Hepatocyte (in vitro differentiated cells): ENCODE measurements around the gene CBX6. TPM values are rescaled to one million over a fixed set of nuclear protein-coding genes. Genes with fewer than 3 reads are reported as not detected.
A peak's percentile ranks its signal among the peaks of the same experiment; 100 is the strongest.

ENCODE experiments used
- DNase-seq: peaks from one replicate; pipeline ENCODE4 v3.0.0-alpha.2; 2016; ENCODE audit warnings: low spot score
- H2AFZ ChIP-seq: fragments of 200-600 bp; sonication (generic); 2 replicates; pipeline ENCODE4 v1.6.0; 2016; ENCODE audit warnings: antibody characterized with exemption, mild to moderate bottlenecking
- H3K27ac ChIP-seq: fragments of 200-600 bp; sonication (generic); 2 replicates; pipeline ENCODE4 v1.5.1; 2016; ENCODE audit warnings: mild to moderate bottlenecking
- H3K27me3 ChIP-seq: fragments of 200-600 bp; sonication (generic); 2 replicates; pipeline ENCODE4 v1.6.1; 2016
- H3K36me3 ChIP-seq: fragments of 200-600 bp; sonication (generic); replicated peaks from 2 replicates; pipeline ENCODE4 v1.5.1; 2016; ENCODE audit warnings: low read depth; ENCODE audit not compliant: insufficient read depth
- H3K4me1 ChIP-seq: fragments of 200-600 bp; sonication (generic); 2 replicates; pipeline ENCODE4 v1.5.1; 2016; ENCODE audit warnings: mild to moderate bottlenecking, moderate library complexity; ENCODE audit not compliant: insufficient read depth
- H3K4me2 ChIP-seq: fragments of 200-600 bp; sonication (generic); 2 replicates; pipeline ENCODE4 v1.6.0; 2016
- H3K4me3 ChIP-seq: fragments of 200-600 bp; sonication (generic); 2 replicates; pipeline ENCODE4 v1.5.1; 2016; ENCODE audit warnings: mild to moderate bottlenecking
- H3K79me2 ChIP-seq: fragments of 200-600 bp; sonication (generic); 2 replicates; pipeline ENCODE4 v1.6.0; 2017; ENCODE audit warnings: mild to moderate bottlenecking
- H3K9me2 ChIP-seq: fragments of 200-600 bp; sonication (generic); replicated peaks from 2 replicates; pipeline ENCODE4 v1.6.0; 2017; ENCODE audit warnings: mild to moderate bottlenecking; ENCODE audit not compliant: insufficient read depth
- H3K9me3 ChIP-seq: fragments of 200-600 bp; sonication (generic); 2 replicates; pipeline ENCODE4 v1.5.1; 2016; ENCODE audit warnings: low read depth, mild to moderate bottlenecking
- H4K20me1 ChIP-seq: fragments of 200-600 bp; sonication (generic); 2 replicates; pipeline ENCODE4 v1.6.0; 2016; ENCODE audit warnings: mild to moderate bottlenecking; ENCODE audit not compliant: insufficient read depth, poor library complexity, severe bottlenecking
- EZH2 ChIP-seq: fragments of 200-600 bp; sonication (generic); IDR thresholded peaks from 2 replicates; pipeline ENCODE4 v1.6.1; 2016; ENCODE audit warnings: antibody characterized with exemption, mild to moderate bottlenecking, borderline replicate concordance
- EZH2phosphoT487 ChIP-seq: fragments of 200-600 bp; sonication (generic); IDR thresholded peaks from one replicate; pipeline ENCODE4 v1.6.1; 2018; ENCODE audit warnings: antibody characterized with exemption, mild to moderate bottlenecking, low read depth, moderate library complexity; ENCODE audit not compliant: unreplicated experiment, severe bottlenecking
- WGBS: methylation state at CpG from one replicate; pipeline ENCODE4 v1.1.6; 2016; ENCODE audit warnings: low lambda C conversion rate; ENCODE audit errors: missing lambda C conversion rate; 5-methylcytosine and 5-hydroxymethylcytosine counted together
- polyA plus RNA-seq: library from polyadenylated mRNA; unstranded; fragments of >200 nt; fragmentation: Nextera tagmentation; extraction: Ambion mirVana; gene quantifications from 2 replicates; pipeline ENCODE4 v1.2.1, GENCODE V29; 2016
- total RNA-seq: library from RNA; depleted of rRNA; stranded (reverse); fragments of >200 nt; gene quantifications from 2 replicates; pipeline ENCODE4 v1.2.3, GENCODE V29; 2014
- TF ChIP-seq, protein P1 (sequence below): fragments of 200-600 bp; sonication (generic); IDR thresholded peaks from 2 replicates; pipeline ENCODE4 v1.5.1; 2016; ENCODE audit warnings: antibody characterized with exemption, mild to moderate bottlenecking; ENCODE audit not compliant: poor library complexity

The CBX6 gene
- total and polyA plus RNA-seq, 2 experiments from 2014 or later: 42.9 to 45.4 TPM

DNA sequence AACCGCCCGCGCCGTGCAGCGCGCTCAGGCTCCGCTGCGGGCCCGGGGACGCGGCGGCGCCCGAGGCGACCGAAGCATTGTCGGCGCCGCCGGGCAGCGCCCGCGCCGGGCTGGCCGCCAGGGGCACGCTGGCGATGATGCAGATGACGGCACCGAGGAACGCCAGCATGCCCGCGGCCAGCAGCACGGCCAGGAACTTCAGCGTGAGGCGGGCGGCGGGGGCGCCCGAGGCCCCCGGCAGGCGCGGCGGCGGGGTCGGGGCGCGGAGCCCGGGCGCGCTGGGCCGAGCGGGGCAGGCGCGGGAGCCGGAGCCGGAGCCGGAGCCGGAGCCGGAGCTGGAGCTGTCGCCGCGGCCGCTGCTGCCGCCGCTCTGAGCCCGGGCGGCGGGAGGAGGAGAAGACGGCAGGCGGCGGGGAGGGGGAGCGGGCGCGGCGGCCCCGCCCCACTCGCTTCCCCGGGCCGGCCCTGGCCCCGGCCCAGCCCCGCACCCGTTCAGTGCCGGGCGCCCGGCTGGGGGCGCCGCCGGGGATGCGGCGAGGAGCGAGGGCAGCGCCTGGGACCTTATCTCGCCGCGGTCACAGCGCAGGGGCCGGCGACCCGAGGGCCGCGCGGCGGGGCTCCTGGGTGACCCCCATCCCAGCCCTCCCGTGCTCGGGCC lies 28.2 kb downstream of the CBX6 start, which contains the start of gene NPTXR:
TSS of gene NPTXR (minus strand) at position 372 of the 658 bp plus-strand sequence.
- peak within 1 kb of the TSS; percentile 63 for H2AFZ ChIP-seq
- DNase-seq: peak; percentile 81

DNA sequence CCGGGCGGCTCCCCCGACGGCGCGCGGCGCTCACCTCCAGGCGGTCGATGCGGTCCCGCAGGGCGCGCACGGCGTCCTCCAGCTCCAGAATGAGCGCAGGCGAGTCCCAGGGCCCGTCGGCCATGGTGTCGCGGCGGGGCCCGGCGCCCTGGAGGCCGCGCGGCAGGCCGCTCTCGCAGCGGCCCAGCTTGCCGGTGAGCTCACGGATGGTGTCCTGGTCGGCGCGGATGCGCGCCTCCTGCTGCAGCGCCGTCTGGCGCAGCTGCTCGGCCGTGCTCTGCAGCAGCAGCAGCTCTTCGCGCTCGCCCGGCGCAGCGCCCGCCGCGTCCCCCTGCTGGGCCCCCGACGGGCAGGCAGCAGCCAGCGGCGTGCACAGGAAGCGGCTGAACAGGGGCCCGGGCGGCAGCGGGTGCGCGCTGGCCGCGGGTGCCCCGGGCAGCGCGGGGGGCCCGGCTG lies 28.8 kb downstream of the CBX6 start:
- Histone ChIP-seq H3K79me2 (peaks cover 4% of the 10 kb centered on the region), H2AFZ (peak overlapping the region; percentile 63), H4K20me1 (peaks cover 5% of the 10 kb centered on the region), H3K27me3 (peaks cover 21% of the 10 kb centered on the region), H3K4me2 (peak overlapping the region; percentile 88), H3K4me3 (peak overlapping the region; percentile 90), H3K9me2 (no peaks in the 10 kb centered on the region), H3K36me3 (no peaks in the 10 kb centered on the region), H3K27ac (peak overlapping the region; percentile 27), H3K9me3 (no peaks in the 10 kb centered on the region), H3K4me1 (peaks cover 11% of the 10 kb centered on the region)
- no peak for TF ChIP-seq EZH2
- TF ChIP-seq, protein P1, sequence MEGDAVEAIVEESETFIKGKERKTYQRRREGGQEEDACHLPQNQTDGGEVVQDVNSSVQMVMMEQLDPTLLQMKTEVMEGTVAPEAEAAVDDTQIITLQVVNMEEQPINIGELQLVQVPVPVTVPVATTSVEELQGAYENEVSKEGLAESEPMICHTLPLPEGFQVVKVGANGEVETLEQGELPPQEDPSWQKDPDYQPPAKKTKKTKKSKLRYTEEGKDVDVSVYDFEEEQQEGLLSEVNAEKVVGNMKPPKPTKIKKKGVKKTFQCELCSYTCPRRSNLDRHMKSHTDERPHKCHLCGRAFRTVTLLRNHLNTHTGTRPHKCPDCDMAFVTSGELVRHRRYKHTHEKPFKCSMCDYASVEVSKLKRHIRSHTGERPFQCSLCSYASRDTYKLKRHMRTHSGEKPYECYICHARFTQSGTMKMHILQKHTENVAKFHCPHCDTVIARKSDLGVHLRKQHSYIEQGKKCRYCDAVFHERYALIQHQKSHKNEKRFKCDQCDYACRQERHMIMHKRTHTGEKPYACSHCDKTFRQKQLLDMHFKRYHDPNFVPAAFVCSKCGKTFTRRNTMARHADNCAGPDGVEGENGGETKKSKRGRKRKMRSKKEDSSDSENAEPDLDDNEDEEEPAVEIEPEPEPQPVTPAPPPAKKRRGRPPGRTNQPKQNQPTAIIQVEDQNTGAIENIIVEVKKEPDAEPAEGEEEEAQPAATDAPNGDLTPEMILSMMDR: peak; percentile 33
- DNase-seq: peak; percentile 92
- WGBS: under 1% methylated on average over 53 of the region's 68 CpGs

More for the DNA sequence above, 28.2 kb downstream of the CBX6 start, which contains the start of gene NPTXR:
- 0% methylated on average over 15 of the region's 105 CpGs for WGBS
- Histone ChIP-seq H3K4me1 (peaks cover 11% of the 10 kb centered on the region), H4K20me1 (peaks cover 5% of the 10 kb centered on the region), H3K79me2 (peaks cover 4% of the 10 kb centered on the region), H3K27ac (peak within 1 kb of the TSS; percentile 33), H3K4me2 (peak within 1 kb of the TSS; percentile 93), H3K9me2 (no peaks in the 10 kb centered on the region), H3K36me3 (no peaks in the 10 kb centered on the region), H3K27me3 (peaks cover 21% of the 10 kb centered on the region), H3K4me3 (peak within 1 kb of the TSS; percentile 90), H3K9me3 (no peaks in the 10 kb centered on the region)
- TF ChIP-seq, protein P1: no peak
- TF ChIP-seq EZH2phosphoT487 (no peak), EZH2 (no peak)

DNA sequence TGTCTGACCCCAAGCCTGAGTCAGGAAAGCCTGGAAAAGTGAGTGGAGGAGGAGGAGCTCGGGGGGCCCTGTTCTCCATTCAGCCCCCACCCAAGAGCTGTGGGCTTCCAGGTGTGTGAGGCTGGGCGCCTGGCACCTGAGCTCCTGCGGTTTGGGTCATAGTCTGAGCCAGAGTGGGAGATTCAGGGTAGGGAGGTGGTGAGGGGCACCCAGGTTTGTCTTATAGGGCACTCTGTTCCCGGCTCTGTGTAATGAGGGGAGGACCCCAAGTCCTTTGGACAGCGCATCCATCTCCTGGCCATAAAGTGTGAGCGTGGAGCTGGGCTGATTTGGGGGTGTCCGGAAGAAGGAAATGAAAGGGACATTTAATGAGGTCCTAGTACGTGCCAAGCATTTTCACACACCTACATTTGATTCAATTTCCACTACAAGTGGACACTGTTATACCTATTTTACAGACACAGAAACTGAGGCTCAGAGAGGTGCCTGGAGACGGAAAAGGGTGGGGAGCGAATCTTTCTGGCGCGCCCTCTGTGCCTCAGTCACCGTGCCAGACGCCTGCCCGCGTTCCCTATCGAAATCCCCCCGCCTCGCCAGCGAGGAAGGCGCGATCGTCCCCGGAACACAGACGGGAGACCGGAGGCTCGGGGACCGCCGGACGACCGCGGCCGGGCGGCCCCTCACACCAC lies 29.4 kb downstream of the CBX6 start:
- Histone ChIP-seq H3K27me3 (peaks cover 21% of the 10 kb centered on the region), H2AFZ (peak overlapping the region; percentile 63), H3K36me3 (no peaks in the 10 kb centered on the region), H4K20me1 (peaks cover 5% of the 10 kb centered on the region), H3K4me1 (peaks cover 11% of the 10 kb centered on the region), H3K4me2 (peak overlapping the region; percentile 88), H3K9me2 (no peaks in the 10 kb centered on the region), H3K79me2 (peaks cover 4% of the 10 kb centered on the region), H3K4me3 (peak overlapping the region; percentile 90), H3K9me3 (no peaks in the 10 kb centered on the region), H3K27ac (peak overlapping the region; percentile 27)
- TF ChIP-seq EZH2 (no peak), EZH2phosphoT487 (no peak)
- TF ChIP-seq, protein P1: no peak
- WGBS: 32% methylated on average over 34 of the region's 34 CpGs
- DNase-seq: no peak
